K562 (cell line): ENCODE measurements around the gene KIF17. TPM values are rescaled to one million over a fixed set of nuclear protein-coding genes. Genes with fewer than 3 reads are reported as not detected.

Experiments
- C11orf30 ChIP-seq: fragments of 450-650 bp; IDR thresholded peaks from 2 replicates; pipeline ENCODE4 v1.6.1; 2016; ENCODE audit warnings: low read depth, mild to moderate bottlenecking
- CHD7 ChIP-seq: fragments of 200-600 bp; sonication (generic); IDR thresholded peaks from one replicate; pipeline ENCODE4 v1.6.1; 2012; ENCODE audit warnings: mild to moderate bottlenecking, low read depth, low read length, inconsistent platforms
- GATA2 ChIP-seq: sonication (generic); formaldehyde crosslinking; IDR thresholded peaks from 2 replicates; pipeline ENCODE4 v1.4.0; 2020; ENCODE audit warnings: mild to moderate bottlenecking, missing genetic modification reagents
- HCFC1 ChIP-seq: IDR thresholded peaks from 2 replicates; pipeline ENCODE4 v1.6.1; 2012; ENCODE audit warnings: low read depth, low read length, improper control_type of control experiment
- HMGXB4 ChIP-seq: sonication (generic); formaldehyde crosslinking; IDR thresholded peaks from 2 replicates; pipeline ENCODE4 v1.8.1; 2023; ENCODE audit warnings: mild to moderate bottlenecking, missing genetic modification reagents
- NFIC ChIP-seq: fragments of 450-650 bp; IDR thresholded peaks from 2 replicates; pipeline ENCODE4 v1.6.1; 2017; ENCODE audit warnings: mild to moderate bottlenecking, inconsistent platforms
- SRF ChIP-seq, 2 experiments: fragments of 250-450, 450-650 bp in 1 of 2; sonication (Bioruptor Pico) in 1 of 2; sonication (generic) in 1 of 2; formaldehyde crosslinking; IDR thresholded peaks; 2 replicates each; pipeline versions ENCODE4 v1.5.0 to v1.5.1; 2020 to 2022; ENCODE audit warnings: mild to moderate bottlenecking in 1 of 2, missing genetic modification reagents in 1 of 2
- ZNF124 ChIP-seq: sonication (generic); formaldehyde crosslinking; IDR thresholded peaks from 2 replicates; pipeline ENCODE4 v1.8.1; 2022; ENCODE audit warnings: missing genetic modification reagents
- polyA plus RNA-seq, 8 experiments: library from polyadenylated mRNA; depleted of rRNA in 4 of 8; stranded (reverse) in 5 of 8; unstranded in 3 of 8; fragments of >200 nt; fragmentation: Nextera tagmentation in 2 of 8; fragmentation: Illumina TruSeq in 1 of 8; extraction: Ambion mirVana in 2 of 8; extraction: Trizol in 1 of 8; gene quantifications; 2 replicates each; pipeline versions ENCODE4 v1.2.1 to v1.2.3, GENCODE V29; 2011 to 2014; ENCODE audit warnings: inconsistent platforms in 1 of 8, missing spikeins in 1 of 8
- total RNA-seq, 7 experiments: library from RNA; depleted of rRNA in 6 of 7; stranded (reverse); fragments of >200 nt in 6 of 7; fragmentation: Illumina TruSeq in 2 of 7; extraction: Trizol in 2 of 7; gene quantifications; 2 replicates each; pipeline versions ENCODE4 v1.2.1 to v1.2.3, GENCODE V29; 2011 to 2021; ENCODE audit warnings: low replicate concordance in 1 of 7

The KIF17 gene
- total and polyA plus RNA-seq, 9 of the 15 experiments (the other 6 are each of a cell fraction or from before 2014, with no cell fraction given): 0.04 to 0.47 (median 0.18) TPM; not detected in 5

DNA sequence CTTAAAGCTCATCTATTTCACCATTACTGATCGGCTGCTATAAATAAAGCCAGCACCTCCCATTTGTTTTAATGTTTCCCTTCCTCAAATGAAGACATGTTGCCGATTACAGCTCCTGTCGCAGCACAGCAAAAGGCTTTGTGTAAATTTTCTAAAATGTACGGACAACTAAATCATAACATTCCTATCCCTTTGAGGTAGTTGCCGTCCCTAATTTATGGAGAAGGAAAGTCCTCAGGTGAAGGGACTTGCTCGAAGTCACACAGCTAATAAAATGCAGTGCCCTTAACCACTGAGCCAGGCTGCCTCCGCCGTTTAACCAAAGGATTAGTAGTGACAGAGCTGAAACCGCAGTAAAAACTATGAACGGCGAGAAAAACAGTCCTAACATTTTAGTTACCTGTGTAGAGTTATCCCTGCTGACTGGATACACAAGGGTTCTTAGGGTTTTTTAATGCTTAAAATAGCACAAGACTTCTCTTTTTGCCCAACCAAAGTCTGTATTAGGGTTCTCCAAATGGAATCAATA is 83.7 kb downstream of the KIF17 start (continued):
- TF ChIP-seq CHD7 (no peak), HCFC1 (no peak), HMGXB4 (CRISPR knock-in tag) (0 out of 2 replicates have a peak, but pooled peaks have one; percentile 7), C11orf30 (no peak), NFIC (peak; percentile 94), SRF (CRISPR knock-in tag; IDR thresholded peaks at IDR 0.05) (no peak), ZNF124 (CRISPR knock-in tag) (no peak), GATA2 (no peak)
